Hepatocyte (in vitro differentiated cells): ENCODE results near the gene ZSCAN18. TPM values are rescaled to one million over a fixed set of nuclear protein-coding genes. Genes with fewer than 3 reads are reported as not detected.

Source experiments
- DNase-seq: peaks from one replicate; pipeline ENCODE4 v3.0.0-alpha.2; 2016; ENCODE audit warnings: low spot score
- H2AFZ ChIP-seq: fragments of 200-600 bp; sonication (generic); 2 replicates; pipeline ENCODE4 v1.6.0; 2016; ENCODE audit warnings: antibody characterized with exemption, mild to moderate bottlenecking
- H3K27ac ChIP-seq: fragments of 200-600 bp; sonication (generic); 2 replicates; pipeline ENCODE4 v1.5.1; 2016; ENCODE audit warnings: mild to moderate bottlenecking
- H3K27me3 ChIP-seq: fragments of 200-600 bp; sonication (generic); 2 replicates; pipeline ENCODE4 v1.6.1; 2016
- H3K36me3 ChIP-seq: fragments of 200-600 bp; sonication (generic); replicated peaks from 2 replicates; pipeline ENCODE4 v1.5.1; 2016; ENCODE audit warnings: low read depth; ENCODE audit not compliant: insufficient read depth
- H3K4me1 ChIP-seq: fragments of 200-600 bp; sonication (generic); 2 replicates; pipeline ENCODE4 v1.5.1; 2016; ENCODE audit warnings: mild to moderate bottlenecking, moderate library complexity; ENCODE audit not compliant: insufficient read depth
- H3K4me2 ChIP-seq: fragments of 200-600 bp; sonication (generic); 2 replicates; pipeline ENCODE4 v1.6.0; 2016
- H3K4me3 ChIP-seq: fragments of 200-600 bp; sonication (generic); 2 replicates; pipeline ENCODE4 v1.5.1; 2016; ENCODE audit warnings: mild to moderate bottlenecking
- H3K79me2 ChIP-seq: fragments of 200-600 bp; sonication (generic); 2 replicates; pipeline ENCODE4 v1.6.0; 2017; ENCODE audit warnings: mild to moderate bottlenecking
- H3K9me2 ChIP-seq: fragments of 200-600 bp; sonication (generic); replicated peaks from 2 replicates; pipeline ENCODE4 v1.6.0; 2017; ENCODE audit warnings: mild to moderate bottlenecking; ENCODE audit not compliant: insufficient read depth
- H3K9me3 ChIP-seq: fragments of 200-600 bp; sonication (generic); 2 replicates; pipeline ENCODE4 v1.5.1; 2016; ENCODE audit warnings: low read depth, mild to moderate bottlenecking
- H4K20me1 ChIP-seq: fragments of 200-600 bp; sonication (generic); 2 replicates; pipeline ENCODE4 v1.6.0; 2016; ENCODE audit warnings: mild to moderate bottlenecking; ENCODE audit not compliant: insufficient read depth, poor library complexity, severe bottlenecking
- CTCF ChIP-seq: fragments of 200-600 bp; sonication (generic); IDR thresholded peaks from 2 replicates; pipeline ENCODE4 v1.5.1; 2016; ENCODE audit warnings: antibody characterized with exemption, mild to moderate bottlenecking; ENCODE audit not compliant: poor library complexity
- EZH2 ChIP-seq: fragments of 200-600 bp; sonication (generic); IDR thresholded peaks from 2 replicates; pipeline ENCODE4 v1.6.1; 2016; ENCODE audit warnings: antibody characterized with exemption, mild to moderate bottlenecking, borderline replicate concordance
- EZH2phosphoT487 ChIP-seq: fragments of 200-600 bp; sonication (generic); IDR thresholded peaks from one replicate; pipeline ENCODE4 v1.6.1; 2018; ENCODE audit warnings: antibody characterized with exemption, mild to moderate bottlenecking, low read depth, moderate library complexity; ENCODE audit not compliant: unreplicated experiment, severe bottlenecking
- WGBS: methylation state at CpG from one replicate; pipeline ENCODE4 v1.1.6; 2016; ENCODE audit warnings: low lambda C conversion rate; ENCODE audit errors: missing lambda C conversion rate; 5-methylcytosine and 5-hydroxymethylcytosine counted together
- polyA plus RNA-seq: library from polyadenylated mRNA; unstranded; fragments of >200 nt; fragmentation: Nextera tagmentation; extraction: Ambion mirVana; gene quantifications from 2 replicates; pipeline ENCODE4 v1.2.1, GENCODE V29; 2016
- total RNA-seq: library from RNA; depleted of rRNA; stranded (reverse); fragments of >200 nt; gene quantifications from 2 replicates; pipeline ENCODE4 v1.2.3, GENCODE V29; 2014

ZSCAN18 gene
- total and polyA plus RNA-seq, 2 experiments from 2014 or later, result 49.8 to 59.1 TPM

DNA sequence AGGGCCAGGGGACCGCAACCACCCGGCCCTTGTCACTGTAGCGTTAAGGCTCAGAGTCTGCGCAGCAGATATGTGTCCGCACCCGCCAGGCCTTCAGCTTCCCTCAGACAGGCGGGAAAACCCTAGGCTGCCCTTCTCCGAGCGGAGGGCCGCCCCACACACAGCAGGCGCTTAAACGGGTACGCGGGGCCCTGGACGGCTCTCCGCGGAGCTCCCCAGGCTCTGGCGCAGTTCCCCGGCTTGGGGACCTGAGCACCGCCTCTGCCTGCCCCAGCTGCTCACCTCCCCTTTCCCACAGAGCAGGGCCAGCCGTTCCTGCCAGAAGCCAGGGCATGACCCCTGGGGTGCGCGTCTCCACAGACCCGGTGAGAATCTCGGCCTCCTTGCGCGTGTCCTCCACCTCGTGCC lies 38.4 kb downstream of the ZSCAN18 start:
- H3K36me3 ChIP-seq, result no peaks in the 10 kb centered on the region
- 76% methylated on average over 25 of the region's 28 CpGs for WGBS
- H2AFZ ChIP-seq, result peak overlapping the region; percentile 97
- H3K9me3 ChIP-seq, result peaks cover 18% of the 10 kb centered on the region
- peak overlapping the region; percentile 99 for H3K27ac ChIP-seq
- H3K4me1 ChIP-seq, result peaks cover 11% of the 10 kb centered on the region
- no peaks in the 10 kb centered on the region for H4K20me1 ChIP-seq
- peak overlapping the region; percentile 57 for H3K4me3 ChIP-seq
- no peaks in the 10 kb centered on the region for H3K79me2 ChIP-seq
- H3K4me2 ChIP-seq, result peak overlapping the region; percentile 97
- no peak for DNase-seq
- no peaks in the 10 kb centered on the region for H3K27me3 ChIP-seq
- H3K9me2 ChIP-seq, result no peaks in the 10 kb centered on the region
- no peak for TF ChIP-seq EZH2
- TF ChIP-seq CTCF, result no peak
- no peak for TF ChIP-seq EZH2phosphoT487

GRCh38 chr19:58059003-58059670 lies 38.9 kb downstream of the ZSCAN18 start, which contains the start of gene ZNF135:
Gene ZNF135, plus strand, starts transcription at chr19:58059282. Its CDS starts 721 bp downstream, at chr19:58060003.
- Histone ChIP-seq H3K4me3 (peak within 1 kb of the TSS; percentile 57), H3K79me2 (no peaks in the 10 kb centered on the region), H3K27ac (peak within 1 kb of the TSS; percentile 99), H3K9me3 (peaks cover 15% of the 10 kb centered on the region), H3K4me2 (peak within 1 kb of the TSS; percentile 97), H3K36me3 (no peaks in the 10 kb centered on the region), H2AFZ (peak within 1 kb of the TSS; percentile 99), H3K4me1 (peaks cover 11% of the 10 kb centered on the region), H3K9me2 (no peaks in the 10 kb centered on the region), H3K27me3 (no peaks in the 10 kb centered on the region), H4K20me1 (no peaks in the 10 kb centered on the region)
- TF ChIP-seq EZH2, result no peak
- TF ChIP-seq EZH2phosphoT487, result no peak
- no peak for TF ChIP-seq CTCF
- peak; percentile 95 for DNase-seq
- WGBS, result 2% methylated on average over 28 of the region's 62 CpGs

DNA sequence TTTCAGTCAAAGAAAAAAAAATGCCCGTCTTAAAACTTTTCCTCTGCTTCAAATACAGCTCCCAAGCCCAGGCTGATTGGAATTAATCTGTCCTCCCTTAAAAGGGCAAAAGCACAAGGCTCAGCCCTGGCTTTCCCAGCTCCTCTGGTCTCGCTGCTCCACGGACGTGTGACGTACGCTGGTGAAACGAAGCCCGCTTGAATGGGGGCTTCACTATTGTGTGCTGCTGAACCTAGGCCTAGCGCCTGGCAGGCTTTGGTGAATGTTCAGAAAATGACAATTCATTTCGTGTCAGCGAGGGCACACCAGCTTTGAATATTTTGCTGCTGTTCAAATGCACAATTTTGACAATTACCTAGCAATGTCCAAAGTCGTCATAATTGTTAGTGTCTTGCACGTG lies 39.6 kb downstream of the ZSCAN18 start:
- H3K27ac ChIP-seq, result peak overlapping the region; percentile 99
- 94% methylated on average over 13 of the region's 13 CpGs for WGBS
- H2AFZ ChIP-seq, result peak overlapping the region; percentile 99
- no peaks in the 10 kb centered on the region for H3K79me2 ChIP-seq
- no peaks in the 10 kb centered on the region for H3K36me3 ChIP-seq
- TF ChIP-seq CTCF (no peak), EZH2 (no peak)
- H3K9me2 ChIP-seq, result no peaks in the 10 kb centered on the region
- no peak for DNase-seq
- peaks cover 12% of the 10 kb centered on the region for H3K9me3 ChIP-seq
- peaks cover 11% of the 10 kb centered on the region for H3K4me1 ChIP-seq
- no peaks in the 10 kb centered on the region for H3K27me3 ChIP-seq
- peak overlapping the region; percentile 42 for H3K4me3 ChIP-seq
- H4K20me1 ChIP-seq, result no peaks in the 10 kb centered on the region
- peak overlapping the region; percentile 97 for H3K4me2 ChIP-seq

DNA sequence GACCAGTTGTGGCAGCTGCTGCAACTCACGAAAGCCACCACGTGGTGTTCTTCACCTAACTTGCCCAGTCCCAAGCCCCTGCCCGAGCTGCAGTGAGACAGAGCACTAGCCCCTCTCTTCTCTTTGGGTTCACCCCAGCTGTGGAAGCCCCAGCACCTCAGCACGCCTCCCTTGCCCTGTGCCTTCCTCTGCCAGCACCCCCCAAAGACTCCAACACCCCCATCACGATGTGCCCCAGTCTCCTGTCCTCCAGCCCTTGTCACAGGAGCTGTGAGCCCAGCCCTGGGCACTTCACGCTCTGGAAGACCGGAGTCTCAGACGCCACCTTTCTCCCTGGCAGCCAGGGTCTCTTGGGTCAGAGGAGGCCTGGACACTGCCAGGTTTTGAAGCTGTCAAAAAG lies 41.2 kb downstream of the ZSCAN18 start:
- H3K9me2 ChIP-seq, result no peaks in the 10 kb centered on the region
- H2AFZ ChIP-seq, result no peak overlapping the region
- no peaks in the 10 kb centered on the region for H4K20me1 ChIP-seq
- TF ChIP-seq EZH2phosphoT487 (no peak), EZH2 (no peak), CTCF (no peak)
- H3K36me3 ChIP-seq, result no peaks in the 10 kb centered on the region
- no peak overlapping the region for H3K4me3 ChIP-seq
- H3K9me3 ChIP-seq, result peaks cover 12% of the 10 kb centered on the region
- no peak for DNase-seq
- WGBS, result 83% methylated on average over 8 of the region's 8 CpGs
- H3K4me2 ChIP-seq, result no peak overlapping the region
- no peaks in the 10 kb centered on the region for H3K79me2 ChIP-seq
- no peak overlapping the region for H3K27ac ChIP-seq
- no peaks in the 10 kb centered on the region for H3K27me3 ChIP-seq
- peaks cover 11% of the 10 kb centered on the region for H3K4me1 ChIP-seq
